ENCODE data around the gene SLC25A48. TPM values are rescaled to one million over a fixed set of nuclear protein-coding genes. Genes with fewer than 3 reads are reported as not detected.

The SLC25A48 gene
- total RNA-seq, 2 donors from 2014 or later: 0.78 to 2.8 TPM

DNA sequence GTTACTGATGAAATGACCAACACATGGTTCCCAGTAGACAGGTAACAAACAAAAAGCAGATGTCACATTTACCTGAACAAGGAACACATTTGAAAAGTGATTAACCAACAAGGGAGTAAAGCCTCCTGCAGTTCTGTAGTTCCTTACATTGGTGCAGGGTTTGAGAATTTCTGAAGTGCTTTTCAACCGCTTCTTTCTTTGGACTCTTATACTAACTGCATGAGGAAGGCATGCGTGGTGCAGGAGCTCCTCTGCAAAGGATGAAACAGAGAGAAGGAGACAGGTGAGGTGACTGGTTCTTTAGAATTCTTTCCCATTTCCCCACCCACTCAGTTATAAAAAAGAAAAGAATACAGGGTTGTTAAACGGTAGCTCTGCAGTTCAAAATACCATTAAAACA lies 65.8 kb downstream of the SLC25A48 start:
- H3K4me3 ChIP-seq: no peak overlapping the region
- no peak overlapping the region for H3K27ac ChIP-seq
- ATAC-seq (ENCODE audit: insufficient number of reproducible peaks, low FRiP score, low read depth) (no peak), DNase-seq (ENCODE audit: low spot score) (no peak)
- H3K36me3 ChIP-seq: no peaks in the 10 kb centered on the region
- H3K4me1 ChIP-seq (ENCODE audit: control insufficient read depth in 1 of 2, low read depth in 2 of 2): no peaks in the 10 kb centered on the region
- H3K27me3 ChIP-seq (replicated peaks; ENCODE audit: insufficient read depth): no peaks in the 10 kb centered on the region
- TF ChIP-seq, protein P1, sequence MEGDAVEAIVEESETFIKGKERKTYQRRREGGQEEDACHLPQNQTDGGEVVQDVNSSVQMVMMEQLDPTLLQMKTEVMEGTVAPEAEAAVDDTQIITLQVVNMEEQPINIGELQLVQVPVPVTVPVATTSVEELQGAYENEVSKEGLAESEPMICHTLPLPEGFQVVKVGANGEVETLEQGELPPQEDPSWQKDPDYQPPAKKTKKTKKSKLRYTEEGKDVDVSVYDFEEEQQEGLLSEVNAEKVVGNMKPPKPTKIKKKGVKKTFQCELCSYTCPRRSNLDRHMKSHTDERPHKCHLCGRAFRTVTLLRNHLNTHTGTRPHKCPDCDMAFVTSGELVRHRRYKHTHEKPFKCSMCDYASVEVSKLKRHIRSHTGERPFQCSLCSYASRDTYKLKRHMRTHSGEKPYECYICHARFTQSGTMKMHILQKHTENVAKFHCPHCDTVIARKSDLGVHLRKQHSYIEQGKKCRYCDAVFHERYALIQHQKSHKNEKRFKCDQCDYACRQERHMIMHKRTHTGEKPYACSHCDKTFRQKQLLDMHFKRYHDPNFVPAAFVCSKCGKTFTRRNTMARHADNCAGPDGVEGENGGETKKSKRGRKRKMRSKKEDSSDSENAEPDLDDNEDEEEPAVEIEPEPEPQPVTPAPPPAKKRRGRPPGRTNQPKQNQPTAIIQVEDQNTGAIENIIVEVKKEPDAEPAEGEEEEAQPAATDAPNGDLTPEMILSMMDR (IDR thresholded peaks at IDR 0.05): no peak
- no peaks in the 10 kb centered on the region for H3K9me3 ChIP-seq

GRCh38 chr5:135901633-135902032 lies 67.2 kb downstream of the SLC25A48 start:
- Histone ChIP-seq H3K4me3 (no peak overlapping the region), H3K27ac (no peak overlapping the region), H3K27me3 (replicated peaks; ENCODE audit: insufficient read depth) (no peaks in the 10 kb centered on the region), H3K9me3 (no peaks in the 10 kb centered on the region), H3K4me1 (ENCODE audit: control insufficient read depth in 1 of 2, low read depth in 2 of 2) (no peaks in the 10 kb centered on the region), H3K36me3 (no peaks in the 10 kb centered on the region)
- DNase-seq (ENCODE audit: low spot score) (no peak), ATAC-seq (ENCODE audit: insufficient number of reproducible peaks, low FRiP score, low read depth) (no peak)
- TF ChIP-seq, protein P1 (IDR thresholded peaks at IDR 0.05): no peak

- Histone ChIP-seq H3K4me1 (ENCODE audit: control insufficient read depth in 1 of 2, low read depth in 2 of 2) (no peaks in the 10 kb centered on the region), H3K4me3 (no peak overlapping the region), H3K36me3 (no peaks in the 10 kb centered on the region), H3K27ac (no peak overlapping the region), H3K27me3 (replicated peaks; ENCODE audit: insufficient read depth) (no peaks in the 10 kb centered on the region), H3K9me3 (no peaks in the 10 kb centered on the region)
- TF ChIP-seq, protein P1 (IDR thresholded peaks at IDR 0.05): no peak
- no peak for ATAC-seq (ENCODE audit: insufficient number of reproducible peaks, low FRiP score, low read depth)
- DNase-seq (ENCODE audit: low spot score): no peak
These were observed 70.7 kb downstream of the SLC25A48 start for GRCh38 chr5:135905144-135905543.

GRCh38 chr5:135913713-135914626 lies 79.5 kb downstream of the SLC25A48 start:
- Histone ChIP-seq H3K9me3 (no peaks in the 10 kb centered on the region), H3K27ac (no peak overlapping the region), H3K36me3 (no peaks in the 10 kb centered on the region), H3K4me3 (no peak overlapping the region), H3K27me3 (replicated peaks; ENCODE audit: insufficient read depth) (no peaks in the 10 kb centered on the region), H3K4me1 (ENCODE audit: control insufficient read depth in 1 of 2, low read depth in 2 of 2) (no peaks in the 10 kb centered on the region)
- ATAC-seq (ENCODE audit: insufficient number of reproducible peaks, low FRiP score, low read depth) (no peak), DNase-seq (ENCODE audit: low spot score) (no peak)
- TF ChIP-seq, protein P1 (IDR thresholded peaks at IDR 0.05): no peak

- no peaks in the 10 kb centered on the region for H3K9me3 ChIP-seq
These were observed 81.1 kb downstream of the SLC25A48 start for GRCh38 chr5:135915466-135916001.

More at GRCh38 chr5:135915466-135916001, 81.1 kb downstream of the SLC25A48 start:
- TF ChIP-seq, protein P1 (IDR thresholded peaks at IDR 0.05): no peak
- DNase-seq (ENCODE audit: low spot score): no peak
- no peak overlapping the region for H3K4me3 ChIP-seq
- no peak for ATAC-seq (ENCODE audit: insufficient number of reproducible peaks, low FRiP score, low read depth)
- H3K4me1 ChIP-seq (ENCODE audit: control insufficient read depth in 1 of 2, low read depth in 2 of 2): no peaks in the 10 kb centered on the region
- no peaks in the 10 kb centered on the region for H3K36me3 ChIP-seq
- H3K27me3 ChIP-seq (replicated peaks; ENCODE audit: insufficient read depth): no peaks in the 10 kb centered on the region
- no peak overlapping the region for H3K27ac ChIP-seq
